H1 (cell line): ENCODE measurements around the gene SORBS1. TPM values are rescaled to one million over a fixed set of nuclear protein-coding genes. Genes with fewer than 3 reads are reported as not detected.

Experiments
- NANOG ChIP-seq: IDR thresholded peaks from 2 replicates; pipeline ENCODE4 v1.6.1; 2011; ENCODE audit warnings: low read length, low read depth, mild to moderate bottlenecking, inconsistent platforms; ENCODE audit not compliant: insufficient read depth, poor library complexity, severe bottlenecking
- RBBP5 ChIP-seq: IDR thresholded peaks from 2 replicates; pipeline ENCODE4 v1.7.1; 2012; ENCODE audit warnings: low read depth, mild to moderate bottlenecking, inconsistent platforms, low read length, moderate library complexity, borderline replicate concordance
- polyA plus RNA-seq, 7 experiments: library from polyadenylated mRNA; depleted of rRNA in 3 of 7; stranded (reverse) in 5 of 7; unstranded in 2 of 7; fragments of >200 nt in 5 of 7; fragments of 200-250 nt in 2 of 7; gene quantifications; 1 replicate in 5 of 7; 2 replicates in 1 of 7; 4 replicates in 1 of 7; pipeline versions ENCODE4 v1.2.1 to v1.2.3, GENCODE V29; 2011 to 2013; ENCODE audit warnings: missing spikeins in 2 of 7, mixed read lengths in 2 of 7
- total RNA-seq: library from RNA; stranded (reverse); fragmentation: NEBNext Ultra II Directional; extraction: Animal tissue kit (Norgen Biotek cat#: 25700); gene quantifications from 2 replicates; pipeline ENCODE4 v1.2.1, GENCODE V29; 2021
- TF ChIP-seq, protein P1 (sequence below): IDR thresholded peaks from 2 replicates; pipeline ENCODE4 v1.6.1; 2012; ENCODE audit warnings: low read length, inconsistent platforms
- TF ChIP-seq, protein P2 (sequence below): IDR thresholded peaks from 2 replicates; pipeline ENCODE4 v1.6.1; 2011; ENCODE audit warnings: low read depth, mild to moderate bottlenecking, low read length; ENCODE audit not compliant: insufficient read depth
- TF ChIP-seq, protein P3 (sequence below): IDR thresholded peaks from 2 replicates; pipeline ENCODE4 v1.6.1; 2012; ENCODE audit warnings: inconsistent platforms

Gene SORBS1
- total and polyA plus RNA-seq, 2 of the 8 experiments (the other 6 are each of a cell fraction or from before 2014, with no cell fraction given): 16.0 to 35.0 TPM

DNA sequence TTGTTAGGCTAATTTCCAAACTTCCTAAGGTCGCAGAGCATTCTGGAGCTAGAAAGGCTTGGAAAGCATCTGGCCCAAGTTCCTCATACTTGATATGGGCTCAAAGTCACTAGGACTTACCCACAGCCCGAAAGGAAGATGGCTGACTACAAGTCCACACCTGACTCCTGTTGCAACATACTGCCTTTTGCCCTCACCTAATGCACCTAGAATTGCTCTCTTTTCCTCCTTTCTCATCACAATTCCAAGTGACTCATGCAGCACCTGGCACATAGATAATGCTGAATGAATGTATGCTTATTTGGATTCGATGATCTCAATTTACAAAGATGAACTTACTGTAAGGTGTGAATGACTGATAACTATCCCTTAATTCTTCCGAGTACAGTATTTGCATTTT lies 131.5 kb downstream of the SORBS1 start (continued):
- TF ChIP-seq, protein P1, sequence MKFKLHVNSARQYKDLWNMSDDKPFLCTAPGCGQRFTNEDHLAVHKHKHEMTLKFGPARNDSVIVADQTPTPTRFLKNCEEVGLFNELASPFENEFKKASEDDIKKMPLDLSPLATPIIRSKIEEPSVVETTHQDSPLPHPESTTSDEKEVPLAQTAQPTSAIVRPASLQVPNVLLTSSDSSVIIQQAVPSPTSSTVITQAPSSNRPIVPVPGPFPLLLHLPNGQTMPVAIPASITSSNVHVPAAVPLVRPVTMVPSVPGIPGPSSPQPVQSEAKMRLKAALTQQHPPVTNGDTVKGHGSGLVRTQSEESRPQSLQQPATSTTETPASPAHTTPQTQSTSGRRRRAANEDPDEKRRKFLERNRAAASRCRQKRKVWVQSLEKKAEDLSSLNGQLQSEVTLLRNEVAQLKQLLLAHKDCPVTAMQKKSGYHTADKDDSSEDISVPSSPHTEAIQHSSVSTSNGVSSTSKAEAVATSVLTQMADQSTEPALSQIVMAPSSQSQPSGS: no peak
- TF ChIP-seq, protein P2, sequence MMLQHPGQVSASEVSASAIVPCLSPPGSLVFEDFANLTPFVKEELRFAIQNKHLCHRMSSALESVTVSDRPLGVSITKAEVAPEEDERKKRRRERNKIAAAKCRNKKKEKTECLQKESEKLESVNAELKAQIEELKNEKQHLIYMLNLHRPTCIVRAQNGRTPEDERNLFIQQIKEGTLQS: no peak
- TF ChIP-seq, protein P3, sequence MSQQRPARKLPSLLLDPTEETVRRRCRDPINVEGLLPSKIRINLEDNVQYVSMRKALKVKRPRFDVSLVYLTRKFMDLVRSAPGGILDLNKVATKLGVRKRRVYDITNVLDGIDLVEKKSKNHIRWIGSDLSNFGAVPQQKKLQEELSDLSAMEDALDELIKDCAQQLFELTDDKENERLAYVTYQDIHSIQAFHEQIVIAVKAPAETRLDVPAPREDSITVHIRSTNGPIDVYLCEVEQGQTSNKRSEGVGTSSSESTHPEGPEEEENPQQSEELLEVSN: no peak
- no peak for TF ChIP-seq NANOG
- no peak for TF ChIP-seq RBBP5
